Hepatocyte (in vitro differentiated cells): ENCODE results near the gene PIGS. TPM values are rescaled to one million over a fixed set of nuclear protein-coding genes. Genes with fewer than 3 reads are reported as not detected.

ENCODE experiments used
- DNase-seq: peaks from one replicate; pipeline ENCODE4 v3.0.0-alpha.2; 2016; ENCODE audit warnings: low spot score
- H2AFZ ChIP-seq: fragments of 200-600 bp; sonication (generic); 2 replicates; pipeline ENCODE4 v1.6.0; 2016; ENCODE audit warnings: antibody characterized with exemption, mild to moderate bottlenecking
- H3K27ac ChIP-seq: fragments of 200-600 bp; sonication (generic); 2 replicates; pipeline ENCODE4 v1.5.1; 2016; ENCODE audit warnings: mild to moderate bottlenecking
- H3K27me3 ChIP-seq: fragments of 200-600 bp; sonication (generic); 2 replicates; pipeline ENCODE4 v1.6.1; 2016
- H3K36me3 ChIP-seq: fragments of 200-600 bp; sonication (generic); replicated peaks from 2 replicates; pipeline ENCODE4 v1.5.1; 2016; ENCODE audit warnings: low read depth; ENCODE audit not compliant: insufficient read depth
- H3K4me1 ChIP-seq: fragments of 200-600 bp; sonication (generic); 2 replicates; pipeline ENCODE4 v1.5.1; 2016; ENCODE audit warnings: mild to moderate bottlenecking, moderate library complexity; ENCODE audit not compliant: insufficient read depth
- H3K4me2 ChIP-seq: fragments of 200-600 bp; sonication (generic); 2 replicates; pipeline ENCODE4 v1.6.0; 2016
- H3K4me3 ChIP-seq: fragments of 200-600 bp; sonication (generic); 2 replicates; pipeline ENCODE4 v1.5.1; 2016; ENCODE audit warnings: mild to moderate bottlenecking
- H3K79me2 ChIP-seq: fragments of 200-600 bp; sonication (generic); 2 replicates; pipeline ENCODE4 v1.6.0; 2017; ENCODE audit warnings: mild to moderate bottlenecking
- H3K9me2 ChIP-seq: fragments of 200-600 bp; sonication (generic); replicated peaks from 2 replicates; pipeline ENCODE4 v1.6.0; 2017; ENCODE audit warnings: mild to moderate bottlenecking; ENCODE audit not compliant: insufficient read depth
- H3K9me3 ChIP-seq: fragments of 200-600 bp; sonication (generic); 2 replicates; pipeline ENCODE4 v1.5.1; 2016; ENCODE audit warnings: low read depth, mild to moderate bottlenecking
- H4K20me1 ChIP-seq: fragments of 200-600 bp; sonication (generic); 2 replicates; pipeline ENCODE4 v1.6.0; 2016; ENCODE audit warnings: mild to moderate bottlenecking; ENCODE audit not compliant: insufficient read depth, poor library complexity, severe bottlenecking
- CTCF ChIP-seq: fragments of 200-600 bp; sonication (generic); IDR thresholded peaks from 2 replicates; pipeline ENCODE4 v1.5.1; 2016; ENCODE audit warnings: antibody characterized with exemption, mild to moderate bottlenecking; ENCODE audit not compliant: poor library complexity
- EZH2 ChIP-seq: fragments of 200-600 bp; sonication (generic); IDR thresholded peaks from 2 replicates; pipeline ENCODE4 v1.6.1; 2016; ENCODE audit warnings: antibody characterized with exemption, mild to moderate bottlenecking, borderline replicate concordance
- EZH2phosphoT487 ChIP-seq: fragments of 200-600 bp; sonication (generic); IDR thresholded peaks from one replicate; pipeline ENCODE4 v1.6.1; 2018; ENCODE audit warnings: antibody characterized with exemption, mild to moderate bottlenecking, low read depth, moderate library complexity; ENCODE audit not compliant: unreplicated experiment, severe bottlenecking
- WGBS: methylation state at CpG from one replicate; pipeline ENCODE4 v1.1.6; 2016; ENCODE audit warnings: low lambda C conversion rate; ENCODE audit errors: missing lambda C conversion rate; 5-methylcytosine and 5-hydroxymethylcytosine counted together
- polyA plus RNA-seq: library from polyadenylated mRNA; unstranded; fragments of >200 nt; fragmentation: Nextera tagmentation; extraction: Ambion mirVana; gene quantifications from 2 replicates; pipeline ENCODE4 v1.2.1, GENCODE V29; 2016
- total RNA-seq: library from RNA; depleted of rRNA; stranded (reverse); fragments of >200 nt; gene quantifications from 2 replicates; pipeline ENCODE4 v1.2.3, GENCODE V29; 2014

PIGS gene
- total and polyA plus RNA-seq, 2 experiments from 2014 or later = 59.1 to 65.4 TPM

- no peaks in the 10 kb centered on the region for H3K36me3 ChIP-seq
- H3K79me2 ChIP-seq = peaks cover 21% of the 10 kb centered on the region
- no peaks in the 10 kb centered on the region for H3K27me3 ChIP-seq
- no peak for TF ChIP-seq CTCF
- TF ChIP-seq EZH2 = no peak
- no peak for TF ChIP-seq EZH2phosphoT487
- peak; percentile 73 for DNase-seq
- whole genome bisulfite sequencing = 16% methylated on average over 40 of the region's 40 CpGs
- H3K4me3 ChIP-seq = peak overlapping the region; percentile 37
- no peaks in the 10 kb centered on the region for H4K20me1 ChIP-seq
- peak overlapping the region; percentile 90 for H3K27ac ChIP-seq
- no peaks in the 10 kb centered on the region for H3K4me1 ChIP-seq
- H3K9me3 ChIP-seq = no peaks in the 10 kb centered on the region
- H2AFZ ChIP-seq = peak overlapping the region; percentile 50
- H3K9me2 ChIP-seq = no peaks in the 10 kb centered on the region
- peak overlapping the region; percentile 86 for H3K4me2 ChIP-seq
These were observed 28.2 kb upstream of the PIGS start for GRCh38 chr17:28599311-28600184.

- Histone ChIP-seq H3K9me2 (no peaks in the 10 kb centered on the region), H3K27ac (peak within 1 kb of the TSS; percentile 90), H4K20me1 (no peaks in the 10 kb centered on the region), H3K27me3 (no peaks in the 10 kb centered on the region), H3K4me2 (peak within 1 kb of the TSS; percentile 86), H3K4me1 (no peaks in the 10 kb centered on the region), H3K79me2 (peaks cover 21% of the 10 kb centered on the region), H3K36me3 (no peaks in the 10 kb centered on the region), H3K9me3 (no peaks in the 10 kb centered on the region), H2AFZ (peak within 1 kb of the TSS; percentile 86), H3K4me3 (peak within 1 kb of the TSS; percentile 37)
- peak; percentile 97 for DNase-seq
- 1% methylated on average over 44 of the region's 44 CpGs for WGBS
- TF ChIP-seq EZH2 = no peak
- TF ChIP-seq CTCF = no peak
- no peak for TF ChIP-seq EZH2phosphoT487
These were observed 27.5 kb upstream of the PIGS start, which contains the start of gene SPAG5 for GRCh38 chr17:28598799-28599310. Gene SPAG5 (minus strand): TSS chr17:28599025. CDS start chr17:28598946, 79 bp downstream.

- H3K4me2 ChIP-seq = peak overlapping the region; percentile 86
- peak overlapping the region; percentile 86 for H2AFZ ChIP-seq
- peak; percentile 23 for DNase-seq
- TF ChIP-seq CTCF = no peak
- TF ChIP-seq EZH2phosphoT487 = no peak
- no peaks in the 10 kb centered on the region for H3K27me3 ChIP-seq
- no peaks in the 10 kb centered on the region for H3K9me3 ChIP-seq
- H3K4me1 ChIP-seq = no peaks in the 10 kb centered on the region
- H3K27ac ChIP-seq = peak overlapping the region; percentile 8
- no peaks in the 10 kb centered on the region for H3K9me2 ChIP-seq
- H4K20me1 ChIP-seq = no peaks in the 10 kb centered on the region
- no peaks in the 10 kb centered on the region for H3K36me3 ChIP-seq
- WGBS = 4% methylated on average over 17 of the region's 17 CpGs
- peaks cover 21% of the 10 kb centered on the region for H3K79me2 ChIP-seq
- peak overlapping the region; percentile 25 for H3K4me3 ChIP-seq
These were observed 27.1 kb upstream of the PIGS start for GRCh38 chr17:28598389-28598788.
